ENCODE results near the gene ADAR.
A peak's percentile ranks its signal among the peaks of the same experiment; 100 is the strongest.

ADAR gene

GRCh38 chr1:154627257-154628120 is 19.5 kb upstream of the ADAR start:
- peaks cover 27% of the 10 kb centered on the region for H3K79me2 ChIP-seq
- no peaks in the 10 kb centered on the region for H3K9me3 ChIP-seq (ENCODE audit: control insufficient read depth, low read length)
- no peaks in the 10 kb centered on the region for H3K27me3 ChIP-seq (ENCODE audit: control insufficient read depth, insufficient read depth, low read length)
- H3K4me3 ChIP-seq (ENCODE audit: low read depth, low read length): peak overlapping the region; percentile 85
- peak overlapping the region; percentile 8 for H3K9ac ChIP-seq
- H3K36me3 ChIP-seq (ENCODE audit: control insufficient read depth, insufficient read depth, low read length): no peaks in the 10 kb centered on the region
- H3K4me1 ChIP-seq: peaks cover 4% of the 10 kb centered on the region
- TF ChIP-seq CTCF (IDR thresholded peaks at IDR 0.05): no peak
- H2AFZ ChIP-seq: peak overlapping the region; percentile 90
- peak overlapping the region; percentile 91 for H3K27ac ChIP-seq
- H3K4me2 ChIP-seq (ENCODE audit: low read length): peak overlapping the region; percentile 99

GRCh38 chr1:154626456-154627256 is 18.7 kb upstream of the ADAR start:
- H3K4me1 ChIP-seq: peaks cover 4% of the 10 kb centered on the region
- no peak for TF ChIP-seq CTCF (IDR thresholded peaks at IDR 0.05)
- peaks cover 29% of the 10 kb centered on the region for H3K79me2 ChIP-seq
- H3K36me3 ChIP-seq (ENCODE audit: control insufficient read depth, insufficient read depth, low read length): no peaks in the 10 kb centered on the region
- no peak overlapping the region for H3K9ac ChIP-seq
- peak overlapping the region; percentile 85 for H3K4me3 ChIP-seq (ENCODE audit: low read depth, low read length)
- peak overlapping the region; percentile 91 for H3K27ac ChIP-seq
- H3K27me3 ChIP-seq (ENCODE audit: control insufficient read depth, insufficient read depth, low read length): no peaks in the 10 kb centered on the region
- peak overlapping the region; percentile 99 for H3K4me2 ChIP-seq (ENCODE audit: low read length)
- H3K9me3 ChIP-seq (ENCODE audit: control insufficient read depth, low read length): no peaks in the 10 kb centered on the region
- peak overlapping the region; percentile 90 for H2AFZ ChIP-seq

GRCh38 chr1:154624746-154625643 is 17.0 kb upstream of the ADAR start:
- peaks cover 4% of the 10 kb centered on the region for H3K4me1 ChIP-seq
- no peak overlapping the region for H3K9ac ChIP-seq
- no peaks in the 10 kb centered on the region for H3K27me3 ChIP-seq (ENCODE audit: control insufficient read depth, insufficient read depth, low read length)
- H3K36me3 ChIP-seq (ENCODE audit: control insufficient read depth, insufficient read depth, low read length): no peaks in the 10 kb centered on the region
- H3K4me2 ChIP-seq (ENCODE audit: low read length): no peak overlapping the region
- no peak overlapping the region for H3K4me3 ChIP-seq (ENCODE audit: low read depth, low read length)
- H3K9me3 ChIP-seq (ENCODE audit: control insufficient read depth, low read length): no peaks in the 10 kb centered on the region
- peaks cover 29% of the 10 kb centered on the region for H3K79me2 ChIP-seq
- H3K27ac ChIP-seq: no peak overlapping the region
- TF ChIP-seq CTCF (IDR thresholded peaks at IDR 0.05): no peak
- no peak overlapping the region for H2AFZ ChIP-seq

GRCh38 chr1:154623358-154623757 is 15.4 kb upstream of the ADAR start:
- Histone ChIP-seq H3K27me3 (ENCODE audit: control insufficient read depth, insufficient read depth, low read length) (no peaks in the 10 kb centered on the region), H3K79me2 (peaks cover 32% of the 10 kb centered on the region), H2AFZ (no peak overlapping the region), H3K27ac (no peak overlapping the region), H3K9me3 (ENCODE audit: control insufficient read depth, low read length) (no peaks in the 10 kb centered on the region), H3K9ac (no peak overlapping the region), H3K4me1 (peaks cover 4% of the 10 kb centered on the region), H3K4me3 (ENCODE audit: low read depth, low read length) (no peak overlapping the region), H3K36me3 (ENCODE audit: control insufficient read depth, insufficient read depth, low read length) (no peaks in the 10 kb centered on the region), H3K4me2 (ENCODE audit: low read length) (no peak overlapping the region)
- no peak for TF ChIP-seq CTCF (IDR thresholded peaks at IDR 0.05)
